AG09309 (cell line): ENCODE data around the gene RAB40A.

Source experiments
- DNase-seq: peaks from one replicate; pipeline ENCODE4 v3.0.0-alpha.2; 2010; ENCODE audit warnings: low read depth
- H3K4me3 ChIP-seq: 2 replicates; pipeline ENCODE4 v1.5.1; 2011; ENCODE audit warnings: mild to moderate bottlenecking, low read depth, low read length, moderate library complexity; ENCODE audit not compliant: control insufficient read depth
- TF ChIP-seq, protein P1 (sequence below): IDR thresholded peaks from 2 replicates; pipeline ENCODE4 v1.5.1; 2011; ENCODE audit warnings: mild to moderate bottlenecking, low read depth, low read length, inconsistent platforms; ENCODE audit not compliant: insufficient read depth, control insufficient read depth; ENCODE audit errors: missing control alignments

The RAB40A gene

GRCh38 chrX:103530545-103530944 lies 11.3 kb upstream of the RAB40A start:
- no peak for DNase-seq
- TF ChIP-seq, protein P1, sequence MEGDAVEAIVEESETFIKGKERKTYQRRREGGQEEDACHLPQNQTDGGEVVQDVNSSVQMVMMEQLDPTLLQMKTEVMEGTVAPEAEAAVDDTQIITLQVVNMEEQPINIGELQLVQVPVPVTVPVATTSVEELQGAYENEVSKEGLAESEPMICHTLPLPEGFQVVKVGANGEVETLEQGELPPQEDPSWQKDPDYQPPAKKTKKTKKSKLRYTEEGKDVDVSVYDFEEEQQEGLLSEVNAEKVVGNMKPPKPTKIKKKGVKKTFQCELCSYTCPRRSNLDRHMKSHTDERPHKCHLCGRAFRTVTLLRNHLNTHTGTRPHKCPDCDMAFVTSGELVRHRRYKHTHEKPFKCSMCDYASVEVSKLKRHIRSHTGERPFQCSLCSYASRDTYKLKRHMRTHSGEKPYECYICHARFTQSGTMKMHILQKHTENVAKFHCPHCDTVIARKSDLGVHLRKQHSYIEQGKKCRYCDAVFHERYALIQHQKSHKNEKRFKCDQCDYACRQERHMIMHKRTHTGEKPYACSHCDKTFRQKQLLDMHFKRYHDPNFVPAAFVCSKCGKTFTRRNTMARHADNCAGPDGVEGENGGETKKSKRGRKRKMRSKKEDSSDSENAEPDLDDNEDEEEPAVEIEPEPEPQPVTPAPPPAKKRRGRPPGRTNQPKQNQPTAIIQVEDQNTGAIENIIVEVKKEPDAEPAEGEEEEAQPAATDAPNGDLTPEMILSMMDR: no peak
- H3K4me3 ChIP-seq: no peak overlapping the region

- TF ChIP-seq, protein P1: no peak
- DNase-seq: no peak
- H3K4me3 ChIP-seq: no peak overlapping the region
Observed at GRCh38 chrX:103529550-103529949, 10.3 kb upstream of the RAB40A start.

- DNase-seq: no peak
- TF ChIP-seq, protein P1: no peak
- no peak overlapping the region for H3K4me3 ChIP-seq
Observed at GRCh38 chrX:103524747-103525146, 5.5 kb upstream of the RAB40A start.

- TF ChIP-seq, protein P1: no peak
- DNase-seq: no peak
- no peak overlapping the region for H3K4me3 ChIP-seq
Observed at GRCh38 chrX:103523605-103524004, 4.3 kb upstream of the RAB40A start.

DNA sequence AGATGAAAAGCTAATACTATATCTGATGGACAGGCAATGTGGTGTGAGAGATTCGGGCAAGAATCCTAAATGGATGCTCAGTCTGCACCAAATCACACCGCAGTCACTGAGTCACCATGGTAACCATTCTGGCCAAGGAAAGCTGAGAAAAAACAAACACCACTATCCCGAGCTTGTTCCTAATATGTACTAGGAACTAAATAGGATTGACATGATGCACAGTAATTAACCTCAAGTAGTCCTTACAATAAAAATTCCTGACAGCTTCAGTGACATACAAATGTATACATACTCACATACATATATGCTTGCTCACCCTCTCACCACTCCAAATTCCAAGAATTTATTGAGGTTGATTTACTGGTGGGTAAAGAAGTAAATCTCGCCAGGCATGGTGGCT lies 1.1 kb upstream of the RAB40A start:
- no peak overlapping the region for H3K4me3 ChIP-seq
- TF ChIP-seq, protein P1: no peak
- no peak for DNase-seq

DNA sequence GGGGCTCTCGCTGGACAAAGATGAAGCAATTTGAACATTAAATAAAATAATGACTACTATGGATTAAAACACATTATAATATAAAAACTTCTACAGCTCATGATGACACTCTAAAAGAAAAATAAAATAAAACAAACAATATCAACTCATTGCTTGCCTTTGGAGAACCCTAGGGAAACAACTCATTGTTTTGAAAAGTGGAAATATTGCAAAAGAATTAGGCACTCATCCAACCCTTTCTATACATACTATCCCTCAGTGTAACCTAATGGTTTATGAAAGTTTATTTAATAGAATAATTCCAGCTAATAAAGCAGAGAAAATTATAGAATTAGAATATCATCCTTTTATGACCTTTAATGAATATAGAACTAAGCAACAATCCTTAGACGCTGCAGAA lies 718 bp downstream of the RAB40A start:
- DNase-seq: no peak
- no peak overlapping the region for H3K4me3 ChIP-seq
- TF ChIP-seq, protein P1: no peak

DNA sequence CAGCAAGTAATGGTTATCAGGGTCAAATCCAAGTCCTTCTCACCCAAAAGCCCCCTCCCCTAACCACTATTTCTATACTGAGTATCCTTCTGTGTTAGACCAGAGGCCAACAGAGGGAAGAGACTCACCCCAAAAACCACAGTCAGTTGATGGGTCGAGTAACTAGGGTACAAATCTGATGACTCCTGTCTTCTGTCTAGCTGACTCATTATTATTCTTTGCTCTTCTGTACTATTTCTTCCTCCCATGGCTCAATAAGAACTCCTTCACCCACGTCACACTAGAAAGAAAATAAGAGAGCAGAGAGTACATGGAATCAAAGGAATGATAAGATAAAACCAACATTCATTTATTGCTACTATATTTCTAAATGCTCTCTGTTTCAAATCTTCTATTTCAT lies 2.0 kb downstream of the RAB40A start:
- TF ChIP-seq, protein P1: no peak
- no peak for DNase-seq

More for the DNA sequence above, 2.0 kb downstream of the RAB40A start:
- H3K4me3 ChIP-seq: no peak overlapping the region
